ENCODE measurements around the gene SNX21. TPM values are rescaled to one million over a fixed set of nuclear protein-coding genes. Genes with fewer than 3 reads are reported as not detected.

SNX21 gene
- total RNA-seq, 1 donor from 2014 or later = 24.7 TPM

DNA sequence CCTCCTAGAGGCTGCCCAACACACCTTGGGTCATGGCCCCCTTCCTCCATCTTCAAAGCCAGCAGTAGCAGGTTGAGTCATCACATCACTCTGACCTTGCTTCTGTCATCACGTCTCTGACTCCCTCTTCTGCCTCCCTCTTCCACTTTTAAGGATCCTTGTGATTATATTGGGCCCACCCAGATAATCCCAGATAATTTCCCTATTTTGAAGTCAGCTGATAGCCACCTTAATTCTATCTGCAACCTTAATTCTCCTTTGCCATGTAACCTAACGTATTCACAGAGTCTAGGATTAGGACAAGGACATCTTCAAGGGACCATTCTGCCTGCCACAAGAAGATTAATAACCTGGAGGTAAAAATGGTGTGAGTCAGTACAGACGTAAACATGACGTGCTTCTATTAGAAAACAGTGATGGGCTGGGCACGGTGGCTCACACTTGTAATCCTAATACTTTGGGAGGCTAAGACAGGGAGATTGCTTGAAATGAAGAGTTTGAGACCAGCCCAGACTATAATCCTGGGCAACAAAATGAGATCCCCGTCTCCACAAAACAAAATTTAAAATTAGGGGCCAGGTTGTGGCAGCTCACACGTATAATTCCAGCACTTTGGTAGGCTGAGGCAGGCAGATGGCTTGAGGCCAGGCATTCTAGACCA is 27.1 kb downstream of the SNX21 start:
- TF ChIP-seq, protein P1, sequence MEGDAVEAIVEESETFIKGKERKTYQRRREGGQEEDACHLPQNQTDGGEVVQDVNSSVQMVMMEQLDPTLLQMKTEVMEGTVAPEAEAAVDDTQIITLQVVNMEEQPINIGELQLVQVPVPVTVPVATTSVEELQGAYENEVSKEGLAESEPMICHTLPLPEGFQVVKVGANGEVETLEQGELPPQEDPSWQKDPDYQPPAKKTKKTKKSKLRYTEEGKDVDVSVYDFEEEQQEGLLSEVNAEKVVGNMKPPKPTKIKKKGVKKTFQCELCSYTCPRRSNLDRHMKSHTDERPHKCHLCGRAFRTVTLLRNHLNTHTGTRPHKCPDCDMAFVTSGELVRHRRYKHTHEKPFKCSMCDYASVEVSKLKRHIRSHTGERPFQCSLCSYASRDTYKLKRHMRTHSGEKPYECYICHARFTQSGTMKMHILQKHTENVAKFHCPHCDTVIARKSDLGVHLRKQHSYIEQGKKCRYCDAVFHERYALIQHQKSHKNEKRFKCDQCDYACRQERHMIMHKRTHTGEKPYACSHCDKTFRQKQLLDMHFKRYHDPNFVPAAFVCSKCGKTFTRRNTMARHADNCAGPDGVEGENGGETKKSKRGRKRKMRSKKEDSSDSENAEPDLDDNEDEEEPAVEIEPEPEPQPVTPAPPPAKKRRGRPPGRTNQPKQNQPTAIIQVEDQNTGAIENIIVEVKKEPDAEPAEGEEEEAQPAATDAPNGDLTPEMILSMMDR (IDR thresholded peaks at IDR 0.05; ENCODE audit: borderline replicate concordance) = no peak
- intact Hi-C loops (cut with micrococcal nuclease) = no loop called here
- Histone ChIP-seq H3K36me3 (no peaks in the 10 kb centered on the region), H3K9me3 (replicated peaks) (no peaks in the 10 kb centered on the region), H3K4me3 (no peak overlapping the region), H3K27me3 (ENCODE audit: low read depth) (no peaks in the 10 kb centered on the region), H3K27ac (replicated peaks) (no peak overlapping the region), H3K4me1 (peaks cover 30% of the 10 kb centered on the region)
- DNase-seq = no peak

DNA sequence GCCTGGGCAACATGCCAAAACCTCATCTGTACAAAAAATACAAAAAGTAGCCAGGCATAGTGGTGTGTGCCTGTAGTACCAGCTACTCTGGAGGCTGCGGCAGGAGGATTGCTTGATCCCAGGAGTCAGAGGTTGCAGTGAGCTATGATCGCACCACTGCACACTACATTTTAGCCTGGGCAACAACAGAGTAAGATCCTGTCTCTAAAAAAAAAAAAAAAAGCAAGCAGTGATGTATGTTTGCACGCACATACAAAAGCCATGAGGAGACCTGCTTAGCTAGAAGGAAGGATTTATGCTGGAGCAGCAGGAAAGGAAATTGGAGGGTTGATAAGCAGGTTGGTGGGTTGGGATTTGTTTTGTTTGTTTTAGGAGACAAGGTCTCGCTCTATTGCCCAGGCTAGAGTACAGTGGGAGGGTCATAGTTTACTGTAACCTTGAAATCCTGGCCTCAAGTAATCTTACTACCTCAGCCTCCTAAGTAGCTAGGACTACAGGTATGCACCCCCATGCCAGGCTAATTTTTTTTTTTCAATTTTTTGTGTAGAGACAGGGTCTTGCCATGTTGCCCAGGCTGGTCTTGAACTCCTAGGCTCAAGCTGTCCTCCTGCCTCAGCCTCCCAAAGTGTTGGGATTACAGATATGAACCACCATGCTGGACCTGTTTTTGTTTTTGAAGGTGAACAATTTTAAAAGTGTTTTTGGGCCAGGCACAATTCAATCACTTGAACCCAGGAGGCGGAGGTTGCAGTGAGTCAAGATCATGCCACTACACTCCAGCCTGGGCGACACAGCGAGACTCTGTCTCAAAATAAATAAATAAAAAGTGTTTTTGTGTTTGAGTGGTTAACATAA is 27.8 kb downstream of the SNX21 start:
- Histone ChIP-seq H3K4me3 (no peak overlapping the region), H3K27ac (replicated peaks) (no peak overlapping the region), H3K4me1 (peaks cover 23% of the 10 kb centered on the region), H3K27me3 (ENCODE audit: low read depth) (no peaks in the 10 kb centered on the region), H3K36me3 (no peaks in the 10 kb centered on the region), H3K9me3 (replicated peaks) (no peaks in the 10 kb centered on the region)
- DNase-seq = no peak
- TF ChIP-seq, protein P1 (IDR thresholded peaks at IDR 0.05; ENCODE audit: borderline replicate concordance) = no peak
- intact Hi-C loops (cut with micrococcal nuclease) = no loop called here

DNA sequence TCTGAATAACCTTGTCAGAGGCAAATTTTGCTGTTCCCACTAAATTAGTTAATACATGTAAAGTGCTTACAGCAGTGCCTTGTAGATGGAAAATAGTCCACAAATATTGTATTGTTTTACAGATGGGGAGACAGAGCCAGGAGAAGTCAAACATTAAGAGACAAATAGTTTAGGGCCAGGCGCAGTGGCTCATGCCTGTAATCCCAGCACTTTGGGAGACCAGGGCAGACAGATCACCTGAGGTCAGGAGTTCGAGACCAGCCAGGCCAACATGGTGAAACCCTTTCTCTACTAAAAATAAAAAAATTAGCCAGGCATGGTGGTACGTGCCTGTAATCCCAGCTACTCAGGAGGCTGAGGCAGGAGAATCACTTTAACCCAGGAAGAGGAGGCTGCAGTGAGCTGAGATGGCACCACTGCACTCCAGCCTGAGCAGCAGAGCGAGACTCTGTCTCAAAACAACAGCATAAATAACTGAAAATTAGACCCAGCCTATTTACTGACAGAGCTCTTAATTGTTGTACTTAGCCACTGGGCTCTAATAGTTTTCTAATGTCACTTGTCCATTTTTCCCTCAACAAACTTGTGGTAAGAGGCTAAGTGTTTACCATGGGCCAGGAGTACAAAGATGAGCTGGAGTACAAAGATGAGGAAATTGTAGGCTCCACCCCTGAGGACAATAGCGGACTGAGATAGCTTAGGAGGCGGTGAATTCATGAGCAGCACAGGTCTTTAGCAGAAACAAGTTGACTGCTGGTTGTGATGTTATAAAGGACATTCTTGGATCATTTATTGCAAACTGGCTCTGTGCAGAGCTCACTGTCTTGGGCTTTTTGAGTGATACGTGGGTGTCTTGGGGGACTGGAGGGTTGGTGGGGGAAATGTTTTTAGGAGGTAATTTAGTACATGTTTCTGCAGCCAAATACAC is 30.2 kb downstream of the SNX21 start:
- Histone ChIP-seq H3K4me3 (no peak overlapping the region), H3K4me1 (peaks cover 2% of the 10 kb centered on the region), H3K27ac (replicated peaks) (no peak overlapping the region), H3K27me3 (ENCODE audit: low read depth) (no peaks in the 10 kb centered on the region), H3K9me3 (replicated peaks) (no peaks in the 10 kb centered on the region), H3K36me3 (no peaks in the 10 kb centered on the region)
- intact Hi-C loops (cut with micrococcal nuclease) = no loop called here
- TF ChIP-seq, protein P1 (IDR thresholded peaks at IDR 0.05; ENCODE audit: borderline replicate concordance) = no peak
- DNase-seq = no peak

DNA sequence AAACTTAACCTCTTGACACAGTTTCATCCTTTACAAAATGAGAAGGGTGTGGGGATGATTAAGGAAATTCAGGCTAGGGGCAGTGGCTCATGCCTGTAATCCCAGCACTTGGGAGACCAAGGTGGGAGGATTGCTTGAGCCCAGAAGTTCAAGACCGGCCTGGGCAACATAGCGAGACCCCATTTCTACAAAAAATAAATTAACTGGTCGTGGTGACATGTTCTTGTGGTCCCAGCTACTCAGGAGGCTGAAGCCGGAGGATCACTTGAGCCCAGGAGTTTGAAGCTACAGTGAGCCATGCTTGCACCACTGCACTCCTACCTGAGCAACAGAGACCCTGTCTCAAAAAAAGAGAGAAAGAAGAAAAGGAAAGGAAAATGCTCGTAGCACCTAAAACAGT is 32.9 kb downstream of the SNX21 start:
- intact Hi-C loops (cut with micrococcal nuclease) = no loop called here
- Histone ChIP-seq H3K36me3 (no peaks in the 10 kb centered on the region), H3K27ac (replicated peaks) (no peak overlapping the region), H3K4me1 (no peaks in the 10 kb centered on the region), H3K9me3 (replicated peaks) (no peaks in the 10 kb centered on the region), H3K27me3 (ENCODE audit: low read depth) (no peaks in the 10 kb centered on the region), H3K4me3 (no peak overlapping the region)
- TF ChIP-seq, protein P1 (IDR thresholded peaks at IDR 0.05; ENCODE audit: borderline replicate concordance) = no peak
- DNase-seq = no peak

DNA sequence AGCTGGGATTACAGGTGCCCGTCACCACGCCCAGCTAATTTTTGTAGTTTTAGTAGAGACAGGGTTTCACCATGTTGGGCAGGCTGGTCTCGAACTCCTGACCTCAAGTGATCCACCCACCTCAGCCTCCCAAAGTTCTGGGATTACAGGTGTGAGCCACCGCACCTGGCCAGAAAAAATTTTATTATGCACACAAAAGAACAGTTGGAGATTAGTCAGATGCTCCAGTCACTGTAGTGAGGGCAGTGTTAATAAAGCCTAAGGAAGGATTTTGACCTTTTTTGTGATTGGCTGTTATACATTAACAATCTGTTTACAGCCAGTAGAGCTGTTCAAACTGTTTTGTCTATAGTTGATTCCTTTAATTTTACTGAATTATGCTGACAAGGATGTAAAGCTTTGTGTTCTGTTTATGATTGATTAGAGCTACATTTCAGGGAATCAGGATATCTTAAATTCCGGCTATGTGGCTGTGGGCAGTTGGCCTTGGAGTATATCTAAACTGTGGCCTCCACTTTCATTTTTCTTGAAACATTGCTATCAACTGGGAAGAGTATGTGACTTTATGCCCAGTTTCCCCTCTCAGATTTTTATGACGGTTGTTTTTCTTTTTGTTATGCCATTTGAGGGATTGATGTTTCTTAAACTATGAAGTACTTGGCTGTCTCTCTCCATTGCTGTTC is 33.7 kb downstream of the SNX21 start:
- TF ChIP-seq, protein P1 (IDR thresholded peaks at IDR 0.05; ENCODE audit: borderline replicate concordance) = no peak
- no peaks in the 10 kb centered on the region for H3K36me3 ChIP-seq
- no peak for DNase-seq
- H3K27ac ChIP-seq (replicated peaks) = no peak overlapping the region
- intact Hi-C loops (cut with micrococcal nuclease) = no loop called here
- H3K9me3 ChIP-seq (replicated peaks) = no peaks in the 10 kb centered on the region
- no peaks in the 10 kb centered on the region for H3K4me1 ChIP-seq
- H3K27me3 ChIP-seq (ENCODE audit: low read depth) = no peaks in the 10 kb centered on the region
- no peak overlapping the region for H3K4me3 ChIP-seq

Data from left ventricle myocardium inferior (tissue), 1 donor.